HG03097 (cell line): ENCODE results near the gene IAH1.
"Not testable (repeated sequence)": the region's sequence is repeated elsewhere in the genome, so short reads cannot be mapped to it uniquely, and the experiment has no call there.

Source experiments
- ATAC-seq: cut with Tn5 transposase; IDR thresholded peaks from one replicate; pipeline ENCODE4 v1.9.1; 2021; ENCODE audit not compliant: unreplicated experiment, low FRiP score

IAH1 gene

DNA sequence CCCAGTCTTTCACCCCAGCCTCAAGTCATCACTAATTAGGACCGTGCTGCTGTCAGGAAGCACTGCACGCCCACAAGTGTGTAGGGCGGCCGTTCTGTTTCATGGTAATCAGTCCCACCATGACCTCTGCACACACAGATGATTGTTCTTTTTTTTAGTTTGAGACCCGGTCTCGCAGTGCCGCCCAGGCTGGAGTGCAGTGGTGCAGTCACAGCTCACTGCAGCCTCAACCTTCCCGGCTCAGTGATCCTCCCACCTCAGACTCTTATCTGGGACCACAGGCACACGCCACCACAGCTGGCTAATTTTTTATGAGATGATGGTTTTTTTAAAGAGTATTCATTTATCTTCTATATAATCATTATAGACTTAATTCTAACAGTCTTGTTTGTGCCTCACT, 1.8 kb upstream of the IAH1 start:
- ATAC-seq = no peak

DNA sequence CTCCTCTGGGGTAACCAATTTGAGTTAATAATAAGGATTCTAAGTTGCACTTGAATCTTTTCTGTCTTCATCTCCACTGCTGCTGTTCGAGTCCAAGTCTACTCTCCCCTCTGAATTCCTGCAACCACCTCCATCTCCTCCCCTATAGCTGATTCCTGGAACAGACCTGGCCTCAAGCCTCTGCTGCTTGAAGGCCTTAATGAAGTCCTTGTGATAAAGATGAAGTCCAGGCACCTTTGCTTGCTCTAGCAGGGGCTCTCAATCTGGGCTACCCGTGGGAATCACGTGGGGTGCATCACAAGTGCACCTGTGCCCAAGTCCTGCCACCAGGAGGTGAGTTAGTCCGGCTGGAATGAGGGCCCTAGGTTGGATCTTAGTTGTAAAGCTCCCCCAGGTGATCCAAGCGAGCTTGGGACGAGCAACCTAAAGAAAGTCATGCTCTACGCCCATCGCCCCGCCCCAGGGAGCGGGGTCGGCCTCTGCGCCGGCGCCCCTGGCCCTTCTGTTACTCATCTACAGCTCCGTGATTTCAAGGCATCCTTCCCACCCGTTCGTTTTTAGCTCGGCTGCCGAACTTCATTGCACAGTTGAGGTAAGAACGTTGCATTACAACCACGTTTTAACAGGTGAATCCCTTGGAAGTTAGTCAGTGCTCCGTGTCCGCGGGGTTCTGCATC, 905 bp upstream of the IAH1 start:
- ATAC-seq = no peak

DNA sequence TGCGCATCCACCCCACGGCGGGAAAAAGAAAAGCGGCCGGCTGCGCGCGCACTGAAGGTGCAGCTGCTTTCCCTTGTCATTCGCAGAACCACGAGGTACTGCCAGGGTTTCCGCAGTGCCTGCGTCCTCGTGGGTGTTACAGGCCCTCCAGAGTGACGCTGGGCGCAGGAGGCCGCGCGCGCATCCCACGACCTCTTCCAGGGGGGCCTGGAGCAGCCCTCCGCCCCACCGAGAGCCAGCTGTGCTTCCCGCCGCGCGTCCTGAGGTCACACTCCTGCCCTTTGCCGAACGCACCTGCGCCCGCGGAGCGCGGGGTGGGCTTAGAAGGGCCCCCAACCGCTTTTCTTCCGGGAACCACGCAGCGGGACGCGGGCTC, 378 bp upstream of the IAH1 start:
- peak; percentile 22 for ATAC-seq

DNA sequence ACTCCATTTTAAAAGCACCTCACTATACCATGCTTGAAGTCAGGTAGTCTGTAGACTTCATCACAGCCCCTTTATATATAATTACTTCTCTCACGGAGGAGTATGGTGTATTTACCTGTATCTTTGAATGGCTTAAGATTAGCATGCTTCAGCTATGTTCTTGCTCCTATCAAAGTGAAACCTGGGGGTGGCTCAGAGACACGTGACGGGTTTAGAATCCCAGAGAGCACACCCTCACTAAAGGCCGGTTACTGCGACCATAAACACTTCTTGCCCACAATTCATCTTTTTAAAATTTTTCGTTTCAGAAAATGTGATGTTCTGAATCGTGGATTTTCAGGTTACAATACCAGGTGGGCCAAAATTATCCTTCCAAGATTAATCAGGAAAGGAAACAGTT, 3.6 kb downstream of the IAH1 start:
- ATAC-seq = no peak

DNA sequence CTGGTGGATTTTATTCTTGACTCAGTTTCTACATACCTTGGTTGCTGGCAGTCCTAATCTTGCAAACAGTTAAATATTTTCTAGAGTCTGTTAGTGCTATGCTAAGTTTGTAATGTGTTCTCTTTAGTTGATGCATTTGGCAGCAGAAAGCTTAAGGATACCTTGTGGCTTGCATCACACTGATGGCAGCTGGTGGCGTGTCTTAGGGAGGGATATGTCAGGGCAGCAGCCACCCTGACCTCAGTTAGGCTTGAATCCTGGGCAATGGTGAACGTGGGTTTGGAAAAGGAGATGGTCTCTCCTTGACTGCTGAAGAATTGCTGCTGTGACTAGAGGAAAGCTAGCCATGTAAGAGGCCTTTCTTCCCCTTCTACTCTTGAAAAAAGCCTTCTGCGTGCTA, 4.2 kb downstream of the IAH1 start:
- no peak for ATAC-seq

DNA sequence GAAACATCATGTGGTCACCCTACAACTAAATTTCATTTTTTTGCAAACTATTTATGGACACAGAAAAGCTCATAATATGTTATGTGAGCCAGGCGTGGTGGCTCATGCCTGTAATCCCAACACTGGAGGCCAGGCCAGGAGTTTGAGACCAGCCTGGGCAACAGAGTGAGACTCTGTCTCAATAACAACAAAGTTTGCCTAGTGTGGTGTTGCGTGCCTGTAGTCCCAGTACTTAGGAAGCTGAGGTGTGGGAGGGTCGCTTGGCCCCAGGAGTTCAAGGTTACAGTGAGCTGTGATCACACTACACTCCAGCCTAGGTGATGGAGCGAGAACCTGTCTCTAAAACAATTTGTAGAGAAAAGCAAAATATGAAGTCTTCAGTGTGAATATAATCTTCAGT, 5.8 kb downstream of the IAH1 start:
- no peak for ATAC-seq

DNA sequence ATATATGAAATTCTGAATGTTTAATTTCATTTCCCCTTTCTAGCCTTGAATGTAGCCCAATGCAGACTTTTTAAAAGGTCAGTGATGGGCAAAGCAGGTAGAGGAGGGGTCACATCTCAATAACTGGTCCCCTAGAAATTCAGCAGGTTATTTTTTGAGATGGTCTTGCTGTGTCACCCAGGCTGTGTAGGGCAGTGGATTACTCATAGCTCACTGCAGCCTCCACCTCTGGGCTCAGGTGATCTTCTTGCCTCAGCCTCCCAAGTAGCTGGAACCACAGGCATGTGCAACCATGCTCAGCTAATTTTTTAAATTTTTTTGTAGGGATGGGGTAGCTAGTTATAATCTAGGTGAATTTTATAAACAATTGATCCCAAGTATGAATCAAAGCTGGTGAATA, 8.8 kb downstream of the IAH1 start:
- ATAC-seq = no peak

DNA sequence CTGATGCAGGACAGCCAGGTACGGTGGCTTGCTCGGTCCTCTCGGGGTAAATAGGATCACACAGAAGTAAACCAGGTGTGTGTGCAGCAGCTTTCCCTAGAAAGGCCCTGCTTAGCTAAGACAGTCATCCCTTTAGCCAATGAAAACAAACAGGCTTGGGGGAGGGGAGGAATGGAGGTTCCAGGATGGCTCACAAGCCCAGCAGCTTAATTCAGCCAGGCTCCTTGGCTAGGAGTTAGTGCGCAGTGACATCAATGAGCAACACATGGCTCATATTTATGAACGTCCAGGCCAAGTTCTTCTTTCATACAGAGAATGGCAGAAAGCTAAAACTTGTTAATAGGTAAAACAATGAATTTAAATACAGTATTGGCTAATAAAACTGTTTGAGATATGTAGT, 10.2 kb downstream of the IAH1 start:
- ATAC-seq = no peak

DNA sequence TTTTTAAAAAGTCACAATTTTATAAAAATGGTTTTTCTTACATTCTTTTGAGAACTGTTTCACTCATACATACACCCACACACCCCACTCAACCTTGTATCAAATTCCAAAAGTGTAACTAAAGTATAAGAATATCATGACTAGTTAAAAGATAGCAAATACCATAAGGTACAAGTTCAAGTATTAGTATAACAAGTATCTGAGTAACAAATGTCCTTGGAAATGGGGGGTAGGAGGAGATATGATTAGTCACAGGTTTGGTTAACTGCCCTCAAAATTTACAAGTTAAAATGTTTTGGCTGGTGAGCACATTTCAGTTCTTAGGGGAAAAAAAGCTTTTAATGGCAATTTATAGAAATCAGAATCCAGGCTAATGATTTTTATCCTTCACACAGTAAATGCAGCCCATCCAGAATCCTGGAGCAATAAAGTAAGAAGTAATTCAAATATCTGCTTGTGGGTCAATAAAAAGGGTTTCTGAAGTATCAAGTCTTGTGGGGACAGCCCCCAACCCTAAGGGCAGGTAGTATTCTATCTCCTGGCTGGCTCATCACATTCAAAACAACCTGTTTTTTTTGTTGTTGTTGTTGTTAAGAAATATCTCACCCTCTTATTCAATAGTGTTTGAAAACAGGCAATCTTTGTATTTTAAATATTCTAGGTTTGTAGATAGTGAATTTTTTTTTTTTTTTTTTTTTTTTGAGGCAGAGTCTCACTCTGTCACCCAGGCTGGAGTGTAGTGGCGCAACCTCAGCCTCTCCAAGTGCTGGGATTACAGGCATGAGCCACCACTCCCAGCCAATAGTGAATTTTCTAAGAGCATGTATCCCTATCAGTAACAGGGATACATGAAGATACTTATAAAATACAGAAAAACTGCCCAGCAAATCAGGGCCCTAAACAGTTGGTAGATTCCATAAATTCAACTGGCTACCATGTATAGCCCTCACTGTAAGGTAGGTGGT, 14.5 kb downstream of the IAH1 start:
- ATAC-seq = no peak

DNA sequence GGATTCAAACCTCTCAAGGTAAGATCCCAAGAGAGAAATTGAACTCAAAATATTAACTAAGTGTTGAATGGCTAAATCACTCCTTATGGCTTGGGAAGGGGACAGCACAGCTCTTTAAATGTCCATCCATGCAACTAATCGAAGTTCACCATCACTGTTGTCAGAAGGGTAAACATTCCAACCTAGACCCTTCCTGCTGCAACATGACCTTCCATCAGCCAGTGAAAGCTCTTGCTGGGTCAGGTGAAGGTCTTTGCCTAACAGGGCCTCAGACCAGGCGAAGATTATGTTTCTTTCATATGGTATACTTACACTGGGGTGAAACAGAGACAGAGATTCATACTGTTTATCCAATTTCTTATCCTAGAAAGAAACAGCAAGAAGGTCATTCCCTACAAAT, 16.4 kb downstream of the IAH1 start:
- no peak for ATAC-seq

DNA sequence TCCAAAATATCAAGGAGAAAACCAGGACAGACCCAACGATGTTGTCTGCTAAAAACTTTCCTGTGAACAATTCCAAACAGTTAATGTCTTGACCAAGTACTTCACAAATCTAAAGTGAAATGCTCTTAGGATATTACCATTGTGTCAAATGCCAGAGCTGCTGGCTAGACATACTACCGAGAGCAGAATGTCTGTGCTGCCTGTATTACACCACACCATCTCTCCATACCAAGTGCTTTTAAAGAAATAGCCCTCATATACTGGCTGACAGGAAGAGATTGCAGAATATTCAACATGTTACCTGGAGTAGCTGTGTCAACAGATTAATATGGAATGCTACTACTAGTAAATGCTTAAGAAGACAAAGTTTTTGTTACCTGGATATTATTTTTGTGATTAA, 18.6 kb downstream of the IAH1 start:
- no peak for ATAC-seq

DNA sequence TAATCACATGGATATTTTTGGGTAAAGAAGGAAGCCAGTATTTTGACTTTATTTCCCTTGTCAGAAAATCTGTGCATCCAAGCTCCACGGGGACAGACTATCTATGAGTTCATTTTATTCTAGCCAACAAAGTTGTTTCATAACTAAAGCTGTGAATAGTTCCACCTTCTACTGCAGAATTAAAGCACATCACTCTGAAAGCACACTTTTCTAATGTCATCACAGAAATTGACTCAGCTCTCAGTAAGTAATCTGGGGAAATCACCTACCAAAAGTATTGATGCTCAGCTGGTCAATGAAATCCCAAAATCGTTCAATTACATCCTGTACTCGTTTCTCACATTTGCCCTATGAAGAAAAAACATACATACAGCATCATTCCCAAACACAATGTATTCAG, 19.1 kb downstream of the IAH1 start:
- no peak for ATAC-seq

DNA sequence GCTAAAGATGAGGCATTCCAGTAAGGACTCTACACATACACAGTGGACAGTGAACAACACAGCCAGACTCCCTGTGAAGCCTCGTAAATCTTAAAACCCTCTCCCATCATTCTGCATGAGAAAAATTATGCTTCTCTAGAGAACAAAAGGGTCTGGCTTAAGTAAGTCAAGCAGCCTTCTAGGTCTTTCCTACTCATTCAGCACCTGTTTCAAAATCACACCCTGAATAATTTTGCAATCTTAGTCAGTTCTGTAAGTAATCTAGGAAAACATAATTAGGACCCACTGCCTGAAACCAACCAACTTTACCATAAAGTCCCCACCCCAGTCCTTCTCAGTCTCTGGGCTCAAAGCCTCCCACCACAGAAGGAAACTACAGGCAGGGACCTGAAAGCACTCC, 19.7 kb downstream of the IAH1 start:
- no peak for ATAC-seq

DNA sequence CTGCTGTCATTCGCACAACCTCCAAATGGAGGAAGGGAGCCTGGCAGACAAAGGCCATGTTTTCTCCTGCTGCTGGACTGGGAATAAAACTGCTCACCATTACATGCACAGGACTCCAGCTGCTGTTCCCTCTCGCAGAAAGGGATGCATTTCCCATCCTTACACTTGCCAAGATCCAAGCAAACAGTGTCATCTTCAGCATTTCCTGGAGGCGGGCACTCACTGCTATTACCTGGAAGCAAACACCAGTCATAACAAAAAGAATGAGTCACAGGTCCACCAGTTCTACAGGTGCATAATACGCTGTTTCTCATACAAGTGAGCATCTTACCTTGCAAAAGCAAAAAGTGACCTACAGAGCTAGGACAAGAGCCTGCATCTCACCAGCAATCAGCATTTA, 22.7 kb downstream of the IAH1 start:
- ATAC-seq = no peak

DNA sequence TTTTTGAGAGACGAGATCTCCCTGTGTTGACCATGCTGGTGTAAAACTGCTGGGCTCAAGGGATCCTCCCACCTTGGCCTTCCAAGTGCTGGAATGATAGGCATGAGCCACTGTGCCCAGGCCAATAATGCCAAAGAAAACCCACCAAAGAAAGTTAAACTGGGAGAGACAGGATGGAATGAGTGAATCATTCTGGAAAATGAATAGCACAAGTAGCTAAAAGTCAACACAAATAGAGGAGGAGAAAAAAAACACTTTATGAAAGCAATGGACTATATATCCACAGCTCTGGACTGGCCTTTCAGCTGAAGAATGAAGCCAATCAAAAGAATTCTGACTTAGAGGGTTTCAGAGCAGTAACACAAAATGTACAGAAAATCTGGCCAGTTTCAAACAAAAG, 23.9 kb downstream of the IAH1 start:
- ATAC-seq = no peak

DNA sequence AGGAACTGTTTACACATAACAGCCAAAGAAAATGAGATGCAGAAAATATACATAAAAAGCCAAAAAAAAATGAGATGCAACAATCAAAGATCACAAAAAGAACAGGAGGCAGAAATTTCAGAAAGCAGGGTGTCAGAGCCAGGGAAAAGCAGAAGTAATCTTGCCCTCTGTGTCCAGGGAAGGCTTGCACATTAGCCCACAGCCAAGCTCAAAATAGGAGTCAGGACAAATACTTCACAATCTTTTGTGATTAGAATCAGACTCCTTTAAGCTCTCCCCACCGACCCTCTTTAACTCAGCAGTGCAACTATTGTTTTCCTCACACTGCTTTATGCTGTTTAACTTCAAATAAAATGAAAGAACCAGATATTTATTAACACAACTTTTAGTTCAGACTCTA, 34.6 kb downstream of the IAH1 start:
- ATAC-seq = no peak

DNA sequence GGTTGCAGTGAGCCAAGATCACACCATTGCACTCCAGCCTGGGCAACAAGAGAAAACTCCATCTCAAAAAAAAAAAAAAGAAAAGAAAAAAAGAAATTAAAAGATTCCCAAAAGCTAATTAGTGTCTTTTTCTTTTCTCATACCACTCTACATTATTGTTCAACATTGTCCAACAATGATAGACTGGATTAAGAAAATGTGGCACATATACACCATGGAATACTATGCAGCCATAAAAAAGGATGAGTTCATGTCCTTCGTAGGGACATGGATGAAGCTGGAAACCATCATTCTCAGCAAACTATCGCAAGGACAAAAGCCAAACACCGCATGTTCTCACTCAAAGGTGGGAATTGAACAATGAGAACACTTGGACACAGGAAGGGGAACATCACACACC, 39.6 kb downstream of the IAH1 start:
- not testable (repeated sequence) for ATAC-seq

DNA sequence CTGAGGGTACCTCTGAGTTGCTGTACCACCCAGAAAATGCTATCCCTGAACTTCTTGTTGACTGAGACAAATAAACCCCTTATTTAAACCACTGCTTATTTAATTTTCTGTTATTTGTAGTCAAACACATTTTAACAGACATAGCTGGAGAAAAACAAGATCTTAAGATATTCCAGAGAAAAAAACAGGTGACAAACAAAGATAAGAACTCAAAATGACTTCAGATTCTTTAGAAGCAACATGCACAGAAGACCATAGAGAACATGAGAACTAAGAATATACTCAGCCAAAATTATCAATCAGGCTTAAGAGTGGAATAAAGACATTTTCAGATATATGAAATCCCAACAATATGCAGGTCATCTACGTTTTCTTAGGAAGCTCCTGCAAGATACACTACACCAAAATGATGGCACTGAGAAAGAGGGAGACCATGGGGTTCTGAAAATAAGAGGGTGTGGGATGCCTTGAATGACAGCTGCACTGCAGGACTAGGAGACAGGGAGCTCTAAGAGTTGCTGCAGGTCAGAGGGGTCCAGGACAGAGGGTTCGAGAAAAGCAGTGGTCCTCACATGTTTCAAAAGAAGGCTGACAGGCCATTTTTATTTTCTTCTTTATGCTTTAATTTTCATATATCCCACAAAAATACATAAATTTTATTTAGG, 42.9 kb downstream of the IAH1 start:
- ATAC-seq = no peak

DNA sequence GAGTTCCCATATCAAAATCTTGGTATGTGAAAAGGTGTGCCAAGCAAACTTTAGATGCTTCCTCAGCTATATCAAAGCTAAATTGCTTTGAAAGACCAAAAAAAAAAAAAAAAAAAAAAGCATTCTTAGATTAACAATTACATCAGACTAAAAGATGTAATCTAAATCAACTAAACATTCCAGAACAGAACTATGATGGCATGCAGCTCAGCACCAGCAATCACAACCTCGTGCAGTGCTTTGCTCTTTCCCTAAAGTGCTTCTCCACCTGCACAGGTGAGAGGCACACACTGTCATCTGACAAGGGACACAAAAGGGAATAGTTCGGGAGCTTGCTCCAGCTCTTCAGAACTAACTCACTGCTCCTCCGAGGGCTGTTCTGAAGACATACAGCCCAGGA, 43.8 kb downstream of the IAH1 start:
- ATAC-seq = no peak

DNA sequence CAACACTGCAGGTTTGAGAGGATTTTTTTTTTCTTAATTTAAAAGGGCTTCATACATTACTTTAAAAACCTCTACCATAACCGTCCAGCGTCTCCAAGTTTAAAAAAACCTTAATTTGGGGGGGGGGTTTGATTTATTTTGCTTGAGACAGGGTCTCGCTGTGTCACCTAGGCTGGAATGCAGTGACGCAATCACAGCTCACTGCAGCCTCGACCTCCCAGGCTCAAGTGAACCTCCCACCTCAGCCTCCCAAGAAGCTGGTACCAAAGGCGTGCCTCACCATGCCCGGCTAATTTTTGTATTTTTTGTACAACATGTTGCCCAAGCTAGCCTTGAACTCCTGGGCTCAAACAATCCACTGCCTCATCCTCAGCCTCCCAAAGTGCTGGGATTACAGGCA, 44.4 kb downstream of the IAH1 start:
- no peak for ATAC-seq

DNA sequence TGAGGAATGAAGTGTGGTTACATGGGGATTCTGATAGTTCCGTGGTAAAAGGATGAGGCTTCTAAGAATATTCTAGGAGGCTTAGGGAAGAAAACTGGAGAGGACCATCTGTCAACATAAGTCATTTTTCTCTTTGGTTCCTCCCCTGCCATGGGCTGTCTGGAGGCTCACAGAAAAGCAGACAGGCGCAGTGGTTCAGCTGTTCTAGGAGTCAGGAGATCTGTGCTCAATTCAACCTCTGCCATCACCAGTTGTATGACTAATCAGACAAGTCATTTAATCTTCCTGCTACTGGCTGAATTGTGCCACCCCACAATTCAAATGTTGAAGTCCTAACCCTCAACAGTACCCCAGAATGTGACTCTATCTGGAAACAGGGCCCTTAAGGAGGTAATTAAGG, 44.9 kb downstream of the IAH1 start:
- no peak for ATAC-seq

DNA sequence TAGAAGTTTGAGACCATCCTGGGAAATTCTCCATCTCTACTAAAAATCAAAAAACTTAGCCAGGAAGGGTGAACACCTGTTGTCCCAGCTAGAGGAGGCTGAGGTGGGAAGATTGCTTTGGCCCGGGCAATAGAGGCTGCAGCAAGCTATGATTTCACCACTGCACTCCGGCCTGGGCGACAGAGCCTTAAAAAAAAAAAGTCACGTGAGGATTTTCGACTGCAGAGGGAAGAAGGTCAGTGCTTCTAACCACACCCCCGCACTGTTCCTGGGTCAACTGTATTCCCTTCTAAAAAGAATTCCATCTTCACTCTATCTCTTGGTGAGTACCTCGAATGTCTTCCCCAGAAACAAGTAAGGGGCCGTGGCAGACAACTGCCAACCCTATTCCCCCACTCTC, 49.9 kb downstream of the IAH1 start:
- no peak for ATAC-seq
